Measurements from ENCODE around the gene GSC2.

GSC2 gene

GRCh38 chr22:19149991-19150390 lies at the start of gene GSC2:
TSS of gene GSC2 (minus strand) at chr22:19150292. CDS start at chr22:19150283, 9 bp downstream.
- H3K4me1 Mint-ChIP-seq, result peaks cover 13% of the 10 kb centered on the region
- peaks cover 77% of the 10 kb centered on the region for H3K27me3 Mint-ChIP-seq
- H3K4me3 Mint-ChIP-seq, result peak within 1 kb of the TSS; percentile 69 to 83
- no peak for ATAC-seq
- no peak within 1 kb of the TSS for H3K27ac Mint-ChIP-seq
- DNase-seq, result no peak
- no peaks in the 10 kb centered on the region for H3K9me3 Mint-ChIP-seq

GRCh38 chr22:19199479-19199878 lies 49.4 kb upstream of the GSC2 start:
- no peak for ATAC-seq
- H3K9me3 Mint-ChIP-seq, result no peaks in the 10 kb centered on the region

DNA sequence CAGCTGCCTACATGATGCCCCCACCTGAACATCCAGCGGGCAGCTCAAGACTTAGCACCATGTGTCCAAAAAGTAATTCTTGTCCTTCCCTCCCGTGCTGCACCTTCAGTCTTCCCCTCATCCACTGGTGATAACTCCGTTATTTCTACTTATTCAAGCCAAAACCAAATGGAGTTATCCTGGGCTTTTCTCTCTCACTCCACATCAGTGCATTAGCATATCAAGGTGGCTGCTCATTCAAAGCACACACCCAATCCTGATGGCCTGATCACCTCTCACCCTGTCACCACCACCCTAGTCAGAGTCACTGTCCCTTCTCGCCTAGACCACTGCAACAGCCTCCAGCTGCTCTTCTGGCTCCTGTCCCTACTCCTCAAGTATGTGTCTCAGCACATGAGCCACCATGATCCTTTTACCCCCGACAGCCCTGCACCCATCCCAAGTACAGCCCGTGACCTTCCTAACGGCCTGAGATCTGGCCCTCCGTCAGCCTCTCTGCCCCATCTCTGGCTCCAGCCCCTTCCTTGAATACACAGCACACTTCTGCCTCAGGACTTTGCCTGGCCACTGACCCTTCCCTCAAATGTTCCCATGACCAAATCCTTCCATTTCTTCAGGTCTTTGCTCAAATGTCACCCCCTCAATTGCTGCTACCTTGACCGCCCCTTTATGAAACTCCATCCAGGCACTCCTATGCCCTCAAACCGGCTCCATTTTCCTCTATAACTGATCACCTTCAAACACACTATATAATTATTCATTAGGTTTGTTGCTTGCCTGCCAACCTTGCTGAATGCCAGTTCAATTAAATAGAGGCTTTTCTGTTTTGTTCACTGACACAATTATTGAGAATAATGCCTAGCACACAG lies 48.1 kb upstream of the GSC2 start:
- H3K4me3 Mint-ChIP-seq, result no peak overlapping the region
- no peaks in the 10 kb centered on the region for H3K9me3 Mint-ChIP-seq
- ATAC-seq (no peak), DNase-seq (no peak)
- H3K4me1 Mint-ChIP-seq, result peaks cover 16% of the 10 kb centered on the region
- no peak overlapping the region for H3K27ac Mint-ChIP-seq
- H3K27me3 Mint-ChIP-seq, result no peaks in the 10 kb centered on the region

More at GRCh38 chr22:19199479-19199878, 49.4 kb upstream of the GSC2 start:
- no peak for DNase-seq
- no peak overlapping the region for H3K27ac Mint-ChIP-seq
- peaks cover 16% of the 10 kb centered on the region for H3K4me1 Mint-ChIP-seq
- no peaks in the 10 kb centered on the region for H3K27me3 Mint-ChIP-seq
- no peak overlapping the region for H3K4me3 Mint-ChIP-seq

DNA sequence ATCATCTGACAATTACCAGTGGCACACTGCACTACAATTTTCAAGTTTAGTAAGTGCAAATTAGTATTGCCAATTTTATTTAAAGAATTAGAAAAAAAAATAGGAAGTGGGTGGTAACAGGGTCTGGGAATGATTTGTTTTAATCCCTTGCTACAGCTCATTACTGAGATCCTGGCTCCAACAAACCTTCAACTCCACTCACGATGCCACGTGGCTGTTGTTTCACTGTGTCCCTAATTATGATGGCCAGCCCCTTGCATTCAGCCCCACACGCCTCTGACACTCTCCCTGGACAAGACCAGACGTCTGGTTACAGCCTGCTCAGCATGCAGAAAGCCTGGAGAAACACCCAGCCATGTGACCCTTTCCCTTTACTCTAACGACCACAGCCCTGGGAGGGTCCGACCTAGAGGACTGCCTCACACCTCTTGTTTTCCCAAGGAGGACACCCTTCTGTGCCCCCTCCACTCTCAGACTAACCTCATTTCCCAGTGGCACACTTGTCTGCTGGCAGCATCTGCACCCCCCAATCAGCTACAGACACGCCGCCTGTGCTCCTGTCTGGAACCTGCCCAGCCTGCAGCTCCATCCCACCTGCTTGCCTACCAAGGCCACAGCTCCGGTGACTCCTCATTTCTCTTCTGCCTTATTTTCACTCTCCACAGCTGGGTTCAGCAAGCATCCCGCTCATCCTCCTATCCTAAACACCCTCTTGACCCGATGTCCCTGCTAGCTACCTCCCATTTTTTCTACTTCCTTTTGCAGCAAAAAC lies 46.9 kb upstream of the GSC2 start:
- H3K27ac Mint-ChIP-seq, result no peak overlapping the region
- peaks cover 16% of the 10 kb centered on the region for H3K4me1 Mint-ChIP-seq
- no peak overlapping the region for H3K4me3 Mint-ChIP-seq
- H3K9me3 Mint-ChIP-seq, result no peaks in the 10 kb centered on the region
- no peaks in the 10 kb centered on the region for H3K27me3 Mint-ChIP-seq
- no peak for DNase-seq
- no peak for ATAC-seq

DNA sequence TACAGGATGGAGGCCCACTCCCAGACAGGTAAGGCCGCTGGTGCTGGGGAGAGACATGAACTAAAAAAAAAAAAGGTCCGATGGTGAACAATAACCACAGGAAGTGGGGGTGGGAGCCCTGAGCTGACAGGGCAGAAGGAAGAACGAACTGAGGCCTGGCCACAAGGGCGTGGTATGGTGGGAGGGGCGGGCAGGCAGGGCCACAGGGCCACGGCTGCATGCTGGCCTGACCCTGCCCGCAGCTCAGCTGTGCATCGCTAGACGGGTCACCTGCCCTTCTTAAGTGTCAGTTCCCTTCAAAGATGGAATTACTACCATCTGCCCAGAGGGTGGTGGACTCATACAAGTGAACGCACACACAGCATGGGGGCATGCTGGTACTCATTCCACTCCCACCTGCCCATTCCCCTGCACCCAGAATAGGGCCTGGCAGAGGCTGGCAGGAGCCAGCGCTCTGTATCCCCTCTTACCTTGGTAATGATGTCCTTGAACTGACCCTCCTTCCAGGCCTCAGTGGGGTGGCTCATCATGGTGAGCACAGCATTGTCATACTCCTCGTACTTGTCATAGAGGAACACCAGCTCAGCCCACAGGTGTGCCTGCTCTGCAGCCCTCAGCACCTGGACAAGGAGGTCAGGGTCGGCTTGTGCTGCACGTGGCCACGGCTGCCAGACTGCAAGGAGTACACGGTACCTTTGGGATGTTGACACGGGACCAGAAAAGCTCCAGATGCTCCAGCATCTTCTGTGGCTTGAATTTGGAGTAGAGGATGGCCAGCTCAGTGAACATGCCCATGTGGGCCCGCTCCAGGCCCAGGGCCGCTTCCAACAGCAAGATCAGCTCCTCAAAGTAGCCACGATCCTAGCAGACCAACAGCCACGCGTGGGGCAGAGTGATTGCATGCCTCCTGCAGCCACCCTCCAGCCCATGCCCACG lies 46.0 kb upstream of the GSC2 start:
- DNase-seq (no peak), ATAC-seq (peak; percentile 53)
- Mint-ChIP-seq H3K4me1 (peaks cover 16% of the 10 kb centered on the region), H3K27ac (peak overlapping the region in 1 of 2 donors; percentile 65), H3K9me3 (no peaks in the 10 kb centered on the region), H3K27me3 (no peaks in the 10 kb centered on the region), H3K4me3 (no peak overlapping the region)

GRCh38 chr22:19194766-19195536 lies 44.9 kb upstream of the GSC2 start:
- Mint-ChIP-seq H3K27me3 (no peaks in the 10 kb centered on the region), H3K9me3 (no peaks in the 10 kb centered on the region), H3K4me3 (no peak overlapping the region), H3K27ac (no peak overlapping the region), H3K4me1 (peaks cover 16% of the 10 kb centered on the region)
- ATAC-seq (no peak), DNase-seq (no peak)

DNA sequence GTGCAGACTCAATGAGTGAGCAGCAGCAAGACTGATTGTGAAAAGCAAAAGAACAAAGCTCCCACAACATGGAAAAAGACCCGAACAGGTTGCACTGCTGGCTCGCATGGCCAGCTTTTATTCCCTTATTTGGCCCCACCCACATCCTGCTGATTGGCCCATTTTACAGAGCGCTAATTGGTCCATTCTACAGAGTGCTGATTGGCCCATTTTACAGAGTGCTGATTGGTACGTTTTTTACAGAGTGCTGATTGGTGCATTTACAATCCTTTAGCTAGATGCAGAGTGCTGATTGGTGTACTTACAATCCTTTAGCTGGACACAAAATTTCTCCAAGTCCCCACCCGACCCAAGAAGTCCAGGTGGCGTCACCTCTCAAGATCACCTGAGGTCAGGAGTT lies 43.8 kb upstream of the GSC2 start:
- H3K4me3 Mint-ChIP-seq, result no peak overlapping the region
- H3K27me3 Mint-ChIP-seq, result no peaks in the 10 kb centered on the region
- ATAC-seq (no peak), DNase-seq (no peak)
- no peak overlapping the region for H3K27ac Mint-ChIP-seq
- H3K4me1 Mint-ChIP-seq, result peaks cover 16% of the 10 kb centered on the region
- no peaks in the 10 kb centered on the region for H3K9me3 Mint-ChIP-seq

DNA sequence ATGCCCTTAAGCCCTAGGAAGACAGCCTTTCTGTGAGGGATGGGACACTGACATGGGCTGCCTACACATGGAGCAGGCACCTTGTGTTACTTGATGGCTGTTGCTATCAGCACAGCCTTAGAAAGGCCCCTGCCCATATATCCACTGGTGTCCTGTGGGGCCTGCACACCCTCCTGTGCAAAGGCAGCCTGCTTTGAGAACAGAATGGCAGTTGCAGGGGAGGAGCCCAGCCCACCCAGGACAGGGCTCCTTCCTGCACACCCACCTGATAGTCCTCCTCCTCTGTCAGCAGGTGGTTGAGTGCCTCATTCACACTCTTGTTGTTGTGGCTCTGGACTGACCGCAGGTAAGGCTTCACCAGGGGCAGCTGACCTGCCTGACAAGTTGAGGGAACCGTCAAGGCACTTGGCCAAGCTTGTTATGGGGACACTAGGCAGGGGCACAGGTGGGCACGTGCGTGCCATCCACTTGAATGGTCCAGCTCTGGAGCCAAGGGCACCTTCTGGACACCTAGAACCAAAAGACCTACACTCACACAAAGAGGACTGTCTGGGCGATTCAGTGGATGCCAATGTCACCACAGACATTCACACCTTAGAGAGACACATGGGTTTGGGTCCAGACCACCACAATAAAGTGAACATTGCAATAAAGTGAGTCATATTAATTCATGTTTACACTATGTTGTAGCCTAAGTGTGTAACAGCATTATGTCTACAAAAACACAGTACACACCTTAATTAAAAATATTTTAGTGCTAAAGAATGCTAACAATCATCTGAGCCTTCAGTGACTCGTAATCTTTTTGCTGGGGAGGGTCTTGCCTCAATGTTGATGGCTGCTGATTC lies 37.8 kb upstream of the GSC2 start:
- ATAC-seq (no peak), DNase-seq (no peak)
- H3K27ac Mint-ChIP-seq, result no peak overlapping the region
- H3K4me3 Mint-ChIP-seq, result no peak overlapping the region
- H3K27me3 Mint-ChIP-seq, result peaks cover 8% of the 10 kb centered on the region
- no peaks in the 10 kb centered on the region for H3K9me3 Mint-ChIP-seq
- H3K4me1 Mint-ChIP-seq, result no peaks in the 10 kb centered on the region

- Mint-ChIP-seq H3K4me1 (peaks cover 24% of the 10 kb centered on the region), H3K4me3 (no peak overlapping the region), H3K27me3 (peaks cover 8% of the 10 kb centered on the region), H3K27ac (no peak overlapping the region), H3K9me3 (no peaks in the 10 kb centered on the region)
- ATAC-seq (no peak), DNase-seq (no peak)
These were observed 34.3 kb upstream of the GSC2 start for GRCh38 chr22:19184276-19184997.

DNA sequence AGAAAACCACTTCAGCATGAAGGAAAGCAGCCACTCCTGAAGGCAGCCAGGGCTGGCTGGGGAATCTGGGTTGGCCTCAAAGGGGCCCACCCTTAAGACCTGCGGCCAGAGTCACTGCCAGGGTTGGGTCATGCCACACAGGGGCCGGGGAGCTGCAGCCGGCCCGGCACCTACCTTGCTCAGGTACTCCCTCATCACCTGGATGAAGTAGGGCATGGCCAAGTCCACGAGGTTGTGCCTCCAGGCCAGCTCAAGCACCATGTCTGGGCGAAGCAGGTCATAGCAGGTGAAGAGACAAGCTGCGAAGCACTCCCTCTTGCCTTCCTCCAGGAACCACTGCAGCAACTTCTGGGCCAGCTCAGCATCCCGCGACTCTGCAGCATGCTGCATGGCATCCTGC lies 33.1 kb upstream of the GSC2 start:
- ATAC-seq, result no peak
- peaks cover 8% of the 10 kb centered on the region for H3K27me3 Mint-ChIP-seq
- no peak for DNase-seq
- H3K27ac Mint-ChIP-seq, result no peak overlapping the region
- H3K4me3 Mint-ChIP-seq, result no peak overlapping the region
- H3K9me3 Mint-ChIP-seq, result no peaks in the 10 kb centered on the region
- H3K4me1 Mint-ChIP-seq, result peaks cover 29% of the 10 kb centered on the region

DNA sequence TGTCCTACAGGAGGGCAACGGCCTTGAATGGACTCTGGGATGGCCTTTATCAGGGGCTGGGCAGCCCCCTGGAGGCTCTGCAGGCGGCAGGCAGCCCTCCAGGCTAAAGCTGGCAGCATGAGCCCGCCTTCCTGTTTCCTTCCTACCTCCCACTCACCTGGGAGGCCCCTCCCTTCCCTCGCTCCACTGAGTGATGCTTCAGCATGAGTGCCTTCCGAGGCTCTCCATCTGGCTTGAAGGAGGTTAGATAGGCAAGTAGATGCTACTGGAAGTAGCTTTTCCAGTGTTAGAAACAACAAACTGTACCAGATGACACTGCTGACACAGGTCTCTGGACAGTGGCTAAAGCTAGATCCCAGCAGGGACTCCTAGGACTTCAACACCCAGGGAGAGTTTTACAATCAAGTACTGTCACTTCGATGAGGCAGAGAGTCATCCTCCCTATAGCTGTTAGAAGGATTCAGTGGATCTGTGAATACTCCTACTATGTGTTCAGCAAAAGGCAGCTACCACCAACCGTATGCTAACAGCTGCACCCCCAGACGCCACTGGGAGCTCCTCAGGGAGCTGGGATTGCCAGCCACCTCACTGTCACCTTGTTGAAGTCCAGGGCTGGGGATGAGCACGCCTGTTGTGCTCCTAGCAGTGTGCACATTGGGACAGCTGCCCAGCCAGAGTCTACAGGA lies 32.5 kb upstream of the GSC2 start:
- ATAC-seq (no peak), DNase-seq (no peak)
- Mint-ChIP-seq H3K27me3 (peaks cover 8% of the 10 kb centered on the region), H3K4me1 (peaks cover 31% of the 10 kb centered on the region), H3K27ac (peak overlapping the region in 1 of 2 donors; percentile 78), H3K4me3 (peak overlapping the region; percentile 78 to 86), H3K9me3 (no peaks in the 10 kb centered on the region)

DNA sequence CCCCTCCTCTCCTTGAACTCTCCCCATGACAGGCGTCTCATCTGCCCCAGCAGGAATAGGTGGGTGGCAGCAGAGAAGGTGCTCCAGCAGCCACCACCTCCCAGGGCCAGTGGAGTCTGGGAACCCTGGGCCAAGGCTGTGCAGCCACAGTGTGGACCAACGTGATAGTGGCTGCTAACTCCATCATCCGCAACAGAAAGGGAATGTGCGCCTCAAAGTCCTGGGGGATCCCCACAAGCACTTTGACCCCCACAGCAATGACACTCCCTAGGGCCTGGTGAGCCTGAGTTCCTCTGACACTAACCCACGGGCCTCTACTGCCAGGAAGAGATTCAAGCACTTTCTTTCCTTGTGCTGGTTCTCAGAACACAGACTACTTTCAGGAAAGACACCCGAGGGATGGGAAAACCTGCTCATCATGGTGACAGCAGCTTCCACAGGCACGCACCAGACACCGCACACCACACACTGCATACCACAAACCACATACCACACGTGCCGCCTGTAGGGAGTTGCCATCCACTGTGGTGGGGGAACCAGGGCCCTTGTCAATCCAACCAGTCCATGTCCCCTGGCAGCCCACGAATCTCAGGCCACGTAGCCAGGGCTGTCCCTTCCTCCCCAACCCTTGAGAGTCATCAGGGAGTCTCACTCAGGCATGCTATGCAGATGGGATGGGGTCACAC lies 31.8 kb upstream of the GSC2 start:
- DNase-seq, result peak in 1 of 2 donors; percentile 49
- Mint-ChIP-seq H3K4me3 (peak overlapping the region; percentile 78 to 86), H3K4me1 (peaks cover 38% of the 10 kb centered on the region)

More for the DNA sequence above, 31.8 kb upstream of the GSC2 start:
- no peaks in the 10 kb centered on the region for H3K9me3 Mint-ChIP-seq
- peaks cover 8% of the 10 kb centered on the region for H3K27me3 Mint-ChIP-seq
- no peak for ATAC-seq
- H3K27ac Mint-ChIP-seq, result peak overlapping the region; percentile 66 to 78

Data from stimulated activated naive CD8-positive, alpha-beta T cell treated with anti-CD3 and anti-CD28 coated beads, Interleukin-15, amount 100 ng/mL, for 72 hours (primary cell).